T-cell (primary cell): ENCODE results near the gene MBOAT1. TPM values are rescaled to one million over a fixed set of nuclear protein-coding genes. Genes with fewer than 3 reads are reported as not detected.

Source experiments
- ATAC-seq, 4 experiments: fragments of 200-7000 bp in 3 of 4; fragments of 150-1000 bp in 1 of 4; cut with Tn5 transposase; replicated peaks in 1 of 4; 1 replicate in 3 of 4; 2 replicates in 1 of 4; pipeline ENCODE4 v1.10.0; 2021; ENCODE audit warnings: moderate library complexity in 3 of 4, mild to moderate bottlenecking in 2 of 4, moderate number of reproducible peaks in 1 of 4
- CTCF ChIA-PET, 2 donors: fragments of 300-600 bp; sonication (Branson Sonifier 250); formaldehyde crosslinking; loops; one replicate each; lab custom pipeline; 2022; ENCODE audit warnings: antibody characterized with exemption in 2 of 2; lab: Charles Lee
- POLR2A ChIA-PET, 2 donors: fragments of 300-600 bp; sonication (Branson Sonifier 250); formaldehyde crosslinking; loops; one replicate each; lab custom pipeline; 2022; ENCODE audit warnings: antibody characterized with exemption in 2 of 2; lab: Charles Lee
- DNase-seq, 35 experiments: peaks; one replicate each; pipeline versions ENCODE4 v3.0.0 to v3.0.0-alpha.2; 2013 to 2023
- H3K27ac ChIP-seq: one replicate; pipeline ENCODE4 v1.5.1; 2013; ENCODE audit warnings: low read length
- H3K27me3 ChIP-seq, 2 experiments: replicated peaks in 1 of 2; 1 replicate in 1 of 2; 2 replicates in 1 of 2; pipeline versions ENCODE4 v1.6.1 to v1.7.0; 2013; ENCODE audit warnings: low read length in 1 of 2, mixed read lengths in 1 of 2; ENCODE audit not compliant: control insufficient read depth in 2 of 2, insufficient read depth in 2 of 2; ENCODE audit errors: extremely low read depth in 1 of 2
- H3K36me3 ChIP-seq, 2 donors: 1 replicate in 1 of 2; 2 replicates in 1 of 2; pipeline versions ENCODE4 v1.6.1 to v1.7.0; 2013; ENCODE audit warnings: low read length in 1 of 2; ENCODE audit not compliant: control insufficient read depth in 2 of 2, insufficient read depth in 1 of 2; ENCODE audit errors: extremely low read depth in 1 of 2
- H3K4me1 ChIP-seq, 2 experiments: 1 replicate in 1 of 2; 2 replicates in 1 of 2; pipeline versions ENCODE4 v1.6.1 to v1.7.0; 2013; ENCODE audit warnings: low read length in 2 of 2, mixed read lengths in 1 of 2; ENCODE audit not compliant: insufficient read depth in 2 of 2, control insufficient read depth in 1 of 2; ENCODE audit errors: extremely low read depth in 1 of 2
- H3K4me3 ChIP-seq, 2 donors: 1 replicate in 1 of 2; 2 replicates in 1 of 2; pipeline versions ENCODE4 v1.5.1 to v1.7.0; 2013; ENCODE audit warnings: mild to moderate bottlenecking in 2 of 2, low read length in 1 of 2, moderate library complexity in 1 of 2; ENCODE audit not compliant: control insufficient read depth in 1 of 2; ENCODE audit errors: extremely low read depth in 1 of 2
- H3K9me3 ChIP-seq: 2 replicates; pipeline ENCODE4 v1.7.0; 2013
- H3K27ac Mint-ChIP-seq, 2 donors: one replicate each; pipeline ENCODE4 v1.8.0; 2020 to 2021; ENCODE audit warnings: mild to moderate bottlenecking in 2 of 2, mixed read lengths in 2 of 2
- H3K27me3 Mint-ChIP-seq, 2 donors: one replicate each; pipeline ENCODE4 v1.8.0; 2021 to 2022; ENCODE audit warnings: mixed read lengths in 2 of 2
- H3K36me3 Mint-ChIP-seq: one replicate; pipeline ENCODE4 v1.8.0; 2021; ENCODE audit warnings: mixed read lengths
- H3K4me1 Mint-ChIP-seq, 3 donors: one replicate each; pipeline ENCODE4 v1.8.0; 2020 to 2022; ENCODE audit warnings: mixed read lengths in 3 of 3, mild to moderate bottlenecking in 1 of 3
- H3K4me3 Mint-ChIP-seq, 3 donors: one replicate each; pipeline ENCODE4 v1.8.0; 2020 to 2022; ENCODE audit warnings: mild to moderate bottlenecking in 3 of 3, mixed read lengths in 3 of 3, moderate library complexity in 3 of 3
- H3K9me3 Mint-ChIP-seq, 3 donors: one replicate each; pipeline ENCODE4 v1.8.0; 2020 to 2022; ENCODE audit warnings: mixed read lengths in 3 of 3
- WGBS: methylation state at CpG from one replicate; pipeline ENCODE4 v1.1.5; 2013; ENCODE audit warnings: missing lambda C conversion rate; ENCODE audit not compliant: insufficient coverage; 5-methylcytosine and 5-hydroxymethylcytosine counted together
- total RNA-seq, 35 experiments: library from RNA in 6 of 35; stranded (reverse) in 6 of 35; fragments of 120-200 nt in 1 of 35; gene quantifications; one replicate each; pipeline versions ENCODE4 v1.2.1 to v1.2.4 and lab custom pipeline; 2013 to 2026

Gene MBOAT1
- total RNA-seq, 5 donors from 2014 or later (not counting 1 experiment from before 2014, with no cell fraction given), result 8.3 to 21.5 (median 12.0) TPM

GRCh38 chr6:20210158-20210557, 2.1 kb downstream of the MBOAT1 start:
- no peaks in the 10 kb centered on the region for H3K27me3 ChIP-seq
- H3K9me3 ChIP-seq, result no peaks in the 10 kb centered on the region
- H3K4me3 ChIP-seq, result no peak overlapping the region
- H3K27ac ChIP-seq, result peak overlapping the region; percentile 1
- CTCF ChIA-PET, result interaction anchor here in 1 of 2 donors (0.8 to 1.1 kb wide), 3 partner anchors 56 to 328 kb away, joined by 3 read pairs; no protein-coding TSS in a partner anchor
- no peaks in the 10 kb centered on the region for H3K36me3 ChIP-seq
- WGBS, result no CpG with 5 or more reads among the region's 3 CpGs
- Mint-ChIP-seq H3K4me3 (no peak overlapping the region), H3K27me3 (no peaks in the 10 kb centered on the region), H3K27ac (peak overlapping the region; percentile 53 to 88), H3K36me3 (no peaks in the 10 kb centered on the region), H3K4me1 (peaks cover 58 to 72% (median 68%) of the 10 kb centered on the region in 3 donors), H3K9me3 (no peaks in the 10 kb centered on the region)
- POLR2A ChIA-PET, result interaction anchor here in 1 of 2 donors (0.5 kb wide), 2 partner anchors 110 to 192 kb away, joined by 3 read pairs; no protein-coding TSS in a partner anchor
- peaks cover 16 to 44% of the 10 kb centered on the region in 2 experiments for H3K4me1 ChIP-seq
- DNase-seq (peak in 1 of 35 experiments; percentile 14), ATAC-seq (no peak)

GRCh38 chr6:20208687-20209378, 3.4 kb downstream of the MBOAT1 start:
- H3K27me3 ChIP-seq, result no peaks in the 10 kb centered on the region
- ATAC-seq, result no peak
- Mint-ChIP-seq H3K36me3 (no peaks in the 10 kb centered on the region), H3K9me3 (no peaks in the 10 kb centered on the region), H3K27me3 (no peaks in the 10 kb centered on the region), H3K27ac (peak overlapping the region; percentile 53 to 88), H3K4me1 (peaks cover 71 to 85% (median 77%) of the 10 kb centered on the region in 3 donors), H3K4me3 (no peak overlapping the region)
- DNase-seq, result no peak
- H3K27ac ChIP-seq, result peak overlapping the region; percentile 25
- WGBS, result 57% methylated on average over 1 of the region's 2 CpGs
- CTCF ChIA-PET, result interaction anchor here in 1 of 2 donors (0.6 to 0.7 kb wide), 2 partner anchors 68 to 112 kb away, joined by 3 read pairs; no protein-coding TSS in a partner anchor
- H3K4me1 ChIP-seq, result peaks cover 16 to 56% of the 10 kb centered on the region in 2 experiments
- no peak overlapping the region for H3K4me3 ChIP-seq
- no peaks in the 10 kb centered on the region for H3K9me3 ChIP-seq
- POLR2A ChIA-PET, result no interaction called here
- no peaks in the 10 kb centered on the region for H3K36me3 ChIP-seq

- H3K4me3 ChIP-seq, result peak overlapping the region in 1 of 2 donors; percentile 23
- H3K4me1 Mint-ChIP-seq, result peaks cover 69 to 84% (median 73%) of the 10 kb centered on the region in 3 donors
- CTCF ChIA-PET, result no interaction called here
These were observed 5.2 kb downstream of the MBOAT1 start for GRCh38 chr6:20207088-20207418.

GRCh38 chr6:20205722-20206161, 6.5 kb downstream of the MBOAT1 start:
- POLR2A ChIA-PET, result interaction anchor here in 1 of 2 donors (0.6 kb wide), 1 partner anchor 264 kb away, joined by 3 read pairs; no protein-coding TSS in a partner anchor

More at GRCh38 chr6:20207088-20207418, 5.2 kb downstream of the MBOAT1 start:
- no peaks in the 10 kb centered on the region for H3K36me3 Mint-ChIP-seq
- H3K27me3 Mint-ChIP-seq, result no peaks in the 10 kb centered on the region
- no peaks in the 10 kb centered on the region for H3K9me3 Mint-ChIP-seq
- Histone ChIP-seq H3K27ac (peak overlapping the region; percentile 52), H3K4me1 (peaks cover 6 to 51% of the 10 kb centered on the region in 2 experiments), H3K36me3 (no peaks in the 10 kb centered on the region), H3K27me3 (no peaks in the 10 kb centered on the region), H3K9me3 (no peaks in the 10 kb centered on the region)
- DNase-seq (no peak), ATAC-seq (no peak)
- WGBS, result 56% methylated on average over 4 of the region's 5 CpGs
- peak overlapping the region; percentile 95 to 96 for H3K27ac Mint-ChIP-seq
- H3K4me3 Mint-ChIP-seq, result peak overlapping the region; percentile 77 to 84 (median 81)
- POLR2A ChIA-PET, result no interaction called here

GRCh38 chr6:20204512-20204894, 7.8 kb downstream of the MBOAT1 start:
- DNase-seq, result no peak
- 100% methylated on average over 2 of the region's 4 CpGs for whole genome bisulfite sequencing
- ATAC-seq, result no peak
- no peak overlapping the region for H3K4me3 Mint-ChIP-seq
- CTCF ChIA-PET, result no interaction called here
- no peaks in the 10 kb centered on the region for H3K27me3 Mint-ChIP-seq
- peaks cover 54 to 75% (median 63%) of the 10 kb centered on the region in 3 donors for H3K4me1 Mint-ChIP-seq
- peaks cover 4% of the 10 kb centered on the region for H3K36me3 Mint-ChIP-seq
- Histone ChIP-seq H3K27me3 (no peaks in the 10 kb centered on the region), H3K9me3 (no peaks in the 10 kb centered on the region), H3K27ac (no peak overlapping the region), H3K4me3 (no peak overlapping the region), H3K4me1 (peaks cover 3 to 42% of the 10 kb centered on the region in 2 experiments), H3K36me3 (peaks cover 0 to 2% of the 10 kb centered on the region in 2 donors)
- POLR2A ChIA-PET, result no interaction called here
- H3K27ac Mint-ChIP-seq, result peak overlapping the region in 1 of 2 donors; percentile 95
- no peaks in the 10 kb centered on the region for H3K9me3 Mint-ChIP-seq

More at GRCh38 chr6:20205722-20206161, 6.5 kb downstream of the MBOAT1 start:
- no peak overlapping the region for H3K4me3 ChIP-seq
- H3K27me3 Mint-ChIP-seq, result no peaks in the 10 kb centered on the region
- peak overlapping the region; percentile 52 for H3K27ac ChIP-seq
- peaks cover 62 to 84% (median 68%) of the 10 kb centered on the region in 3 donors for H3K4me1 Mint-ChIP-seq
- H3K27ac Mint-ChIP-seq, result peak overlapping the region; percentile 95 to 96
- no peaks in the 10 kb centered on the region for H3K9me3 Mint-ChIP-seq
- CTCF ChIA-PET, result interaction anchor here in 1 of 2 donors (0.6 kb wide), 1 partner anchor 171 kb away, joined by 4 read pairs; no protein-coding TSS in a partner anchor
- no peaks in the 10 kb centered on the region for H3K27me3 ChIP-seq
- ATAC-seq, result no peak
- DNase-seq, result peak in 1 of 35 experiments; percentile 11
- H3K4me3 Mint-ChIP-seq, result peak overlapping the region; percentile 77 to 84 (median 81)
- 48% methylated on average over 6 of the region's 6 CpGs for whole genome bisulfite sequencing
- peaks cover 3 to 50% of the 10 kb centered on the region in 2 experiments for H3K4me1 ChIP-seq
- H3K36me3 Mint-ChIP-seq, result no peaks in the 10 kb centered on the region
- no peaks in the 10 kb centered on the region for H3K36me3 ChIP-seq
- no peaks in the 10 kb centered on the region for H3K9me3 ChIP-seq
